HG03565 (cell line): ENCODE results near the gene LCN2.

Experiments used
- ATAC-seq: cut with Tn5 transposase; IDR thresholded peaks from one replicate; pipeline ENCODE4 v1.9.1; 2021; ENCODE audit warnings: mild to moderate bottlenecking, moderate library complexity; ENCODE audit not compliant: unreplicated experiment

Gene LCN2

GRCh38 chr9:128146591-128147120 is 2.6 kb upstream of the LCN2 start:
- ATAC-seq: no peak

- ATAC-seq: no peak
Observed at GRCh38 chr9:128148509-128149000, 698 bp upstream of the LCN2 start.

- no peak for ATAC-seq
Observed at GRCh38 chr9:128149951-128150593, 819 bp downstream of the LCN2 start.

- ATAC-seq: no peak
Observed at GRCh38 chr9:128150594-128151308, 1.5 kb downstream of the LCN2 start.

GRCh38 chr9:128151309-128152132 is 2.3 kb downstream of the LCN2 start:
- ATAC-seq: no peak

- no peak for ATAC-seq
Observed at GRCh38 chr9:128152133-128153059, 3.1 kb downstream of the LCN2 start.

- ATAC-seq: no peak
Observed at GRCh38 chr9:128153060-128153946, 4.0 kb downstream of the LCN2 start.

- no peak for ATAC-seq
Observed at GRCh38 chr9:128153947-128154695, 4.9 kb downstream of the LCN2 start.

- ATAC-seq: no peak
Observed at GRCh38 chr9:128155736-128156500, 6.7 kb downstream of the LCN2 start.

- no peak for ATAC-seq
Observed at GRCh38 chr9:128159522-128159783, 10.2 kb downstream of the LCN2 start.

- ATAC-seq: peak; percentile 70
Observed at GRCh38 chr9:128159784-128160602, 10.7 kb downstream of the LCN2 start, which contains the start of gene BBLN. TSS of gene BBLN (plus strand) at chr9:128160265. CDS start at chr9:128160408, 143 bp downstream.

GRCh38 chr9:128160603-128160987 is 11.3 kb downstream of the LCN2 start:
- ATAC-seq: peak; percentile 4

- no peak for ATAC-seq
Observed at GRCh38 chr9:128161215-128161902, 12.1 kb downstream of the LCN2 start.

GRCh38 chr9:128162215-128163026 is 13.2 kb downstream of the LCN2 start:
- no peak for ATAC-seq

GRCh38 chr9:128163027-128163515 is 13.8 kb downstream of the LCN2 start:
- ATAC-seq: no peak
